GM12878 (cell line): Measurements from ENCODE around the gene SASH1. TPM values are rescaled to one million over a fixed set of nuclear protein-coding genes. Genes with fewer than 3 reads are reported as not detected.

Experiments used
- ATAC-seq: fragments of 200-7000 bp; cut with Tn5 transposase; 3 replicates; pipeline ENCODE4 v1.9.1; 2020; ENCODE audit warnings: mild to moderate bottlenecking, moderate library complexity
- BruUV-seq: library from RNA; stranded (reverse); fragments of 400-500 nt; replicated peaks from 2 replicates; lab custom pipeline; 2021; lab: Mats Ljungman, UMichigan
- CTCF ChIA-PET: fragments of 300-600 bp; sonication (Branson Sonifier 250); formaldehyde crosslinking; extraction: SDS; loops from one replicate; lab custom pipeline; 2021; ENCODE audit warnings: inconsistent platforms; lab: Yijun Ruan, JAX
- POLR2A ChIA-PET: fragments of 350-600 bp; formaldehyde crosslinking; extraction: SDS; loops from one replicate; lab custom pipeline; 2021; ENCODE audit warnings: inconsistent platforms; lab: Charles Lee
- RAD21 ChIA-PET: fragments of 300-600 bp; sonication (Branson Sonifier 250); formaldehyde crosslinking; loops from one replicate; lab custom pipeline; 2023; ENCODE audit warnings: antibody characterized with exemption; ENCODE audit not compliant: unreplicated experiment; lab: Charles Lee
- SMC1A ChIA-PET: fragments of 300-600 bp; sonication (Branson Sonifier 250); formaldehyde crosslinking; loops from one replicate; lab custom pipeline; 2023; ENCODE audit not compliant: unreplicated experiment, uncharacterized antibody; lab: Charles Lee
- DNase-seq: peaks from one replicate; pipeline ENCODE4 v3.0.0-alpha.2; 2011; ENCODE audit warnings: low read depth, low spot score
- FAIRE-seq: peaks from 3 replicates; lab custom pipeline; 2011; peaks lifted over from hg19 to GRCh38; lab: Jason Lieb, UNC
- H2AFZ ChIP-seq: 2 replicates; pipeline ENCODE4 v1.6.0; 2011; ENCODE audit warnings: low read depth, low read length, control low read depth; ENCODE audit not compliant: control insufficient read depth
- H3K27ac ChIP-seq: 2 replicates; pipeline ENCODE4 v1.5.1; 2011; ENCODE audit warnings: control low read depth; ENCODE audit not compliant: control insufficient read depth, insufficient read depth
- H3K27me3 ChIP-seq, 2 experiments: replicated peaks in 1 of 2; 2 replicates each; pipeline versions ENCODE4 v1.6.0 to v1.6.1; 2011; ENCODE audit warnings: low read length in 1 of 2; ENCODE audit not compliant: control insufficient read depth in 2 of 2, insufficient read depth in 2 of 2
- H3K36me3 ChIP-seq, 2 experiments: 2 replicates each; pipeline ENCODE4 v1.5.1; 2011; ENCODE audit warnings: low read length in 1 of 2; ENCODE audit not compliant: control insufficient read depth in 2 of 2, insufficient read depth in 2 of 2
- H3K4me1 ChIP-seq: 2 replicates; pipeline ENCODE4 v1.6.1; 2011; ENCODE audit warnings: mild to moderate bottlenecking, low read length, moderate library complexity, mixed read lengths; ENCODE audit not compliant: control insufficient read depth, insufficient read depth
- H3K4me2 ChIP-seq: 2 replicates; pipeline ENCODE4 v1.6.0; 2011; ENCODE audit warnings: control low read depth; ENCODE audit not compliant: control insufficient read depth, insufficient read depth
- H3K4me3 ChIP-seq: fragments of 200-600 bp; sonication (generic); 2 replicates; pipeline ENCODE4 v1.5.1; 2016
- H3K79me2 ChIP-seq: 2 replicates; pipeline ENCODE4 v1.6.0; 2011; ENCODE audit warnings: low read length; ENCODE audit not compliant: control insufficient read depth, insufficient read depth
- H3K9ac ChIP-seq: 2 replicates; pipeline ENCODE4 v1.8.0; 2011; ENCODE audit warnings: low read length, control low read depth, mixed read lengths; ENCODE audit not compliant: control insufficient read depth, insufficient read depth
- H3K9me3 ChIP-seq: replicated peaks from 3 replicates; pipeline ENCODE4 v1.5.1; 2011; ENCODE audit warnings: mild to moderate bottlenecking, low read length; ENCODE audit not compliant: control insufficient read depth, insufficient read depth
- H4K20me1 ChIP-seq: 2 replicates; pipeline ENCODE4 v1.6.0; 2011; ENCODE audit not compliant: control insufficient read depth, insufficient read depth
- BCL3 ChIP-seq: IDR thresholded peaks from 2 replicates; pipeline ENCODE4 v1.6.1; 2011; ENCODE audit warnings: borderline replicate concordance, low read depth, mild to moderate bottlenecking, moderate library complexity, low read length; ENCODE audit not compliant: insufficient read depth, poor library complexity, severe bottlenecking
- CBFB ChIP-seq: IDR thresholded peaks from 2 replicates; pipeline ENCODE4 v1.6.1; 2016; ENCODE audit warnings: antibody characterized with exemption, low read depth
- CHD2 ChIP-seq: IDR thresholded peaks from 2 replicates; pipeline ENCODE4 v1.6.1; 2011; ENCODE audit warnings: low read depth, low read length, improper control_type of control experiment, borderline replicate concordance
- CTCF ChIP-seq, 3 experiments: IDR thresholded peaks in 2 of 3; conservative IDR thresholded peaks in 1 of 3; 2 replicates each; pipeline ENCODE4 v1.5.1; 2011; ENCODE audit warnings: low read depth in 3 of 3, low read length in 3 of 3, mild to moderate bottlenecking in 3 of 3, control low read depth in 2 of 3, moderate library complexity in 2 of 3, inconsistent platforms in 1 of 3, mixed read lengths in 1 of 3; ENCODE audit not compliant: control insufficient read depth in 2 of 3, insufficient read depth in 1 of 3; ENCODE audit errors: extremely low read depth in 1 of 3
- EED ChIP-seq: sonication (generic); IDR thresholded peaks from 2 replicates; pipeline ENCODE4 v1.6.1; 2016; ENCODE audit warnings: antibody characterized with exemption, low read depth
- EP300 ChIP-seq, 2 experiments: fragments of 150-350 bp in 1 of 2; IDR thresholded peaks; 2 replicates each; pipeline ENCODE4 v1.6.1; 2011 to 2012; ENCODE audit warnings: low read depth in 2 of 2, low read length in 2 of 2, borderline replicate concordance in 1 of 2, improper control_type of control experiment in 1 of 2, inconsistent platforms in 1 of 2; ENCODE audit not compliant: control insufficient read depth in 1 of 2
- HDGF ChIP-seq: fragments of 450-650 bp; IDR thresholded peaks from 2 replicates; pipeline ENCODE4 v1.6.1; 2016; ENCODE audit warnings: antibody characterized with exemption
- NFIC ChIP-seq: IDR thresholded peaks from 2 replicates; pipeline ENCODE4 v1.6.1; 2012; ENCODE audit warnings: low read depth, mild to moderate bottlenecking, inconsistent platforms, low read length, moderate library complexity
- RCOR1 ChIP-seq: conservative IDR thresholded peaks from 2 replicates; pipeline ENCODE4 v1.6.1; 2012; ENCODE audit warnings: low read depth, low read length, improper control_type of control experiment
- YBX1 ChIP-seq: fragments of 450-650 bp; IDR thresholded peaks from 2 replicates; pipeline ENCODE4 v1.6.1; 2016; ENCODE audit warnings: antibody characterized with exemption
- ZBTB33 ChIP-seq: fragments of 450-650 bp; IDR thresholded peaks from 2 replicates; pipeline ENCODE4 v1.6.1; 2017; ENCODE audit warnings: mild to moderate bottlenecking
- ZNF274 ChIP-seq: IDR thresholded peaks from one replicate; pipeline ENCODE4 v1.8.0; 2011; ENCODE audit not compliant: insufficient read length, insufficient read depth
- WGBS: methylation state at CpG from one replicate; pipeline ENCODE4 v1.1.6; 2016; ENCODE audit warnings: low lambda C conversion rate; ENCODE audit not compliant: insufficient replicate concordance, insufficient coverage; ENCODE audit errors: missing lambda C conversion rate; 5-methylcytosine and 5-hydroxymethylcytosine counted together
- in situ Hi-C: fragments of 300-500 bp; cut with MboI; formaldehyde crosslinking; loops from 9 replicates; pipeline ENCODE4 v1.14.3; 2018; ENCODE audit warnings: mixed read lengths
- intact Hi-C: fragments of 100-400 bp; cut with micrococcal nuclease; formaldehyde crosslinking; loops from one replicate; pipeline ENCODE4 v1.14.2; 2022; ENCODE audit not compliant: unreplicated experiment
- polyA plus RNA-seq, 11 experiments: library from polyadenylated mRNA; depleted of rRNA in 4 of 11; unstranded in 6 of 11; stranded (reverse) in 5 of 11; fragments of >200 nt; fragmentation: Nextera tagmentation in 4 of 11; fragmentation: Illumina TruSeq in 1 of 11; extraction: Ambion mirVana in 4 of 11; extraction: Trizol in 1 of 11; gene quantifications; 1 replicate in 1 of 11; 2 replicates in 10 of 11; pipeline versions ENCODE4 v1.2.1 to v1.2.3, GENCODE V29; 2011 to 2016; ENCODE audit warnings: inconsistent platforms in 2 of 11, missing spikeins in 2 of 11, low read depth in 1 of 11
- total RNA-seq, 4 experiments: library from RNA; depleted of rRNA in 3 of 4; stranded (reverse); fragments of >200 nt in 3 of 4; fragmentation: Illumina TruSeq in 1 of 4; extraction: Trizol in 1 of 4; gene quantifications; 2 replicates each; pipeline versions ENCODE4 v1.2.1 to v1.2.3, GENCODE V29; 2013 to 2021

SASH1 gene
- total and polyA plus RNA-seq, 10 of the 15 experiments (the other 5 are each of a cell fraction or from before 2014, with no cell fraction given), result 0.01 to 0.73 (median 0.14) TPM; not detected in 4

GRCh38 chr6:148570456-148570855 lies 227.8 kb downstream of the SASH1 start:
- no peak overlapping the region for H3K27ac ChIP-seq
- H3K27me3 ChIP-seq, result peaks cover 0 to 3% of the 10 kb centered on the region in 2 experiments; a peak in 1 of 4 replicates
- SMC1A ChIA-PET, result interaction anchor here (0.6 kb wide), 1 partner anchor 920 kb away, joined by 3 read pairs; no protein-coding TSS in a partner anchor
- no peaks in the 10 kb centered on the region for H3K79me2 ChIP-seq
- no peaks in the 10 kb centered on the region; the same call in 1 of the 2 replicates for H3K4me1 ChIP-seq
- FAIRE-seq (no peak), ATAC-seq (no peak), DNase-seq (no peak)
- H3K4me3 ChIP-seq, result no peak overlapping the region
- BruUV-seq, result no TSS peak
- no peaks in the 10 kb centered on the region for H4K20me1 ChIP-seq
- no peak overlapping the region for H2AFZ ChIP-seq
- POLR2A ChIA-PET, result no interaction called here
- intact Hi-C loops, result no loop called here
- H3K9me3 ChIP-seq, result no peaks in the 10 kb centered on the region
- RAD21 ChIA-PET, result no interaction called here
- WGBS, result 21% methylated on average over 7 of the region's 7 CpGs
- H3K4me2 ChIP-seq, result no peak overlapping the region
- no peak overlapping the region for H3K9ac ChIP-seq
- in situ Hi-C loops, result loop anchor here (5.0 kb wide), 1 partner anchor 857 kb away; no protein-coding TSS in a partner anchor
- CTCF ChIA-PET, result interaction anchor here (0.7 to 1.2 kb wide), 2 partner anchors 8 to 10 kb away, joined by 3 read pairs; no protein-coding TSS in a partner anchor
- no peaks in the 10 kb centered on the region for H3K36me3 ChIP-seq
- TF ChIP-seq ZBTB33, result no peak
- TF ChIP-seq CTCF (IDR thresholded peaks at IDR 0.05 in 2 of 3, conservative IDR thresholded peaks at IDR 0.05 in 1 of 3; ENCODE audit: control insufficient read depth in 2 of 3, extremely low read depth in 1 of 3, insufficient read depth in 1 of 3, low read depth in 3 of 3, low read length in 3 of 3), result no peak
- TF ChIP-seq RCOR1, result no peak
- TF ChIP-seq EP300 (IDR thresholded peaks at IDR 0.05; ENCODE audit: borderline replicate concordance in 1 of 2, control insufficient read depth in 1 of 2, low read depth in 2 of 2, low read length in 2 of 2), result no peak
- no peak for TF ChIP-seq HDGF
- TF ChIP-seq CHD2, result no peak
- no peak for TF ChIP-seq CBFB
- no peak for TF ChIP-seq NFIC
- no peak for TF ChIP-seq ZNF274
- no peak for TF ChIP-seq YBX1
- TF ChIP-seq BCL3, result no peak
- TF ChIP-seq EED, result no peak
